Transverse colon (tissue), 4 donors: ENCODE results near the gene MTFP1. TPM values are rescaled to one million over a fixed set of nuclear protein-coding genes. Genes with fewer than 3 reads are reported as not detected.

ENCODE experiments used
- DNase-seq: peaks from one replicate; pipeline ENCODE4 v3.0.0-alpha.2; 2019
- H3K27ac ChIP-seq, 4 donors: fragments of 200-600 bp; sonication (generic); 2 replicates each; pipeline ENCODE4 v1.5.1; 2016 to 2018; ENCODE audit warnings: inconsistent platforms in 4 of 4
- H3K27me3 ChIP-seq: fragments of 200-600 bp; sonication (generic); 2 replicates; pipeline ENCODE4 v1.5.1; 2017; ENCODE audit warnings: inconsistent platforms
- H3K36me3 ChIP-seq, 4 donors: fragments of 200-600 bp; sonication (generic); 2 replicates each; pipeline ENCODE4 v1.5.1; 2017 to 2019; ENCODE audit warnings: inconsistent platforms in 4 of 4
- H3K4me1 ChIP-seq, 4 donors: fragments of 200-600 bp; sonication (generic); 2 replicates each; pipeline ENCODE4 v1.5.1; 2017 to 2020; ENCODE audit warnings: inconsistent platforms in 4 of 4
- H3K4me3 ChIP-seq, 4 donors: fragments of 200-600 bp; sonication (generic); 1 replicate in 1 of 4; 2 replicates in 3 of 4; pipeline versions ENCODE4 v1.5.1 to v1.6.1; 2017 to 2019; ENCODE audit warnings: inconsistent platforms in 4 of 4
- H3K9me3 ChIP-seq, 2 donors: fragments of 200-600 bp; sonication (generic); 2 replicates each; pipeline ENCODE4 v1.5.1; 2017 to 2019; ENCODE audit warnings: inconsistent platforms in 2 of 2
- EP300 ChIP-seq: sonication (generic); formaldehyde crosslinking; IDR thresholded peaks from one replicate; pipeline ENCODE4 v1.6.1; 2017; ENCODE audit warnings: antibody characterized with exemption, low read depth
- POLR2A ChIP-seq: fragments of 450-650 bp; IDR thresholded peaks from one replicate; pipeline ENCODE4 v1.6.1; 2016; ENCODE audit warnings: antibody characterized with exemption, mild to moderate bottlenecking, moderate library complexity
- POLR2AphosphoS5 ChIP-seq, 3 donors: sonication (generic); formaldehyde crosslinking; IDR thresholded peaks; one replicate each; pipeline ENCODE4 v1.6.1; 2016; ENCODE audit warnings: antibody characterized with exemption in 3 of 3
- WGBS, 2 donors: methylation state at CpG; one replicate each; pipeline ENCODE4 v1.1.5; 2018; ENCODE audit warnings: low coverage in 1 of 2; 5-methylcytosine and 5-hydroxymethylcytosine counted together
- in situ Hi-C, 4 donors: fragments of 200-750 bp; cut with MboI; loops; one replicate each; pipeline versions ENCODE4 v1.15.0 to v1.15.1; 2017; ENCODE audit warnings: low sequenced_read_pairs in 3 of 4, low pct_ligation_motif_present in 1 of 4, low pct_unique_long_range_greater_than_20kb in 1 of 4
- intact Hi-C: fragments of 100-400 bp; cut with DNase I; formaldehyde crosslinking; loops from one replicate; pipeline ENCODE4 v1.15.1; 2023; ENCODE audit warnings: low total_unique reads
- total RNA-seq, 4 donors: library from RNA; depleted of rRNA; stranded (reverse); fragments of >200 nt; gene quantifications; one replicate each; pipeline ENCODE4 v1.1.0, GENCODE V29; 2016
- TF ChIP-seq, protein P1 (sequence below), 5 experiments: fragments of 200-600 bp in 3 of 5; fragments of 450-650 bp in 2 of 5; sonication (generic) in 3 of 5; IDR thresholded peaks; 1 replicate in 2 of 5; 2 replicates in 3 of 5; pipeline ENCODE4 v1.5.1; 2016 to 2017; ENCODE audit warnings: antibody characterized with exemption in 5 of 5, inconsistent platforms in 3 of 5, mild to moderate bottlenecking in 2 of 5, moderate library complexity in 1 of 5

MTFP1 gene, protein sequence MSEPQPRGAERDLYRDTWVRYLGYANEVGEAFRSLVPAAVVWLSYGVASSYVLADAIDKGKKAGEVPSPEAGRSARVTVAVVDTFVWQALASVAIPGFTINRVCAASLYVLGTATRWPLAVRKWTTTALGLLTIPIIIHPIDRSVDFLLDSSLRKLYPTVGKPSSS
- total RNA-seq = 10 to 100 TPM in 3 of 4 donors, 1 to 10 TPM in 1; 2.0 to 48.6 (median 21.4) TPM

DNA sequence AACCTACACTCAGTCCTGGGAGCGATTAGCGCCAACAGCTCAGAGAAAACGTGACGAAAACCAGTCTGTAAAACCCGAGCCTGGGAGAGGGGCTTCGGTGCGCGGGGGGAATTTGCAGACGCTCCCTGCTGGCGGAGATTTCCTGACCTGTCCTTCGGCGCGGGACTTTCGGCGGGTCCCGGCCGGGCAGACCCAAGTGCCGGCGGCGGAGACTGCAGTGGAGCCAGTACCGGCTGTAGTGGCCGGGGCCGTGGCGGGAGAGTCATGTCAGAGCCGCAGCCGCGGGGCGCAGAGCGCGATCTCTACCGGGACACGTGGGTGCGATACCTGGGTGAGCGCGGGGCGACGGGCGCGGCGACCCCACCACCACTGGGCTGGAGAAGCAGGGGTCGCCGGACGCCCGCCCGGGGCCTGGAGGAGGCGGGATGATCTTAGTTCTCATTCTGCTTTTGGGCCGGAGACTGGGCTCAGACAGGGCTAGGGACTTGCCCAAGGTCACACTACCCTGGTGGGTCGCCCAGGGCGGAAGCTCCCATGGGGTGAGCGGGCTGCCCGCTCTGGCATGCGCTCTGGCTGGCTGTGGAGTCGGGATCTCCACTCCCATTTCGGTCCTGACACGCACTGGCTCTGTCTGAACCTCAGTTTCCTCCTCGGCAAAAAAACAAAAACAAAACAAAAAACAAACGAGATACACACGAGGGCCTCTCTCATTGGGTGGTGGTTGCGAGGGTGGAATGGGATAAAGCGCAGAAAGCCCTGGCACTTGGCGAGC lies at the start of gene MTFP1:
Gene MTFP1 (plus strand): TSS at position 153 of the 772 bp plus-strand sequence. CDS start 112 bp downstream, at position 265.
- in situ Hi-C loops (no loop called here), intact Hi-C loops (no loop called here)
- Histone ChIP-seq H3K4me3 (peak within 1 kb of the TSS; percentile 4 to 70 (median 66)), H3K36me3 (no peaks in the 10 kb centered on the region), H3K27me3 (no peaks in the 10 kb centered on the region), H3K9me3 (no peaks in the 10 kb centered on the region), H3K4me1 (peaks cover 22 to 49% (median 38%) of the 10 kb centered on the region in 4 donors), H3K27ac (peak within 1 kb of the TSS; percentile 98 to 99 (median 98))
- peak; percentile 72 for DNase-seq
- peak in 2 of 3 donors; percentile 33 to 41 for TF ChIP-seq POLR2AphosphoS5 (IDR thresholded peaks at IDR 0.05)
- no peak for TF ChIP-seq EP300
- TF ChIP-seq, protein P1, sequence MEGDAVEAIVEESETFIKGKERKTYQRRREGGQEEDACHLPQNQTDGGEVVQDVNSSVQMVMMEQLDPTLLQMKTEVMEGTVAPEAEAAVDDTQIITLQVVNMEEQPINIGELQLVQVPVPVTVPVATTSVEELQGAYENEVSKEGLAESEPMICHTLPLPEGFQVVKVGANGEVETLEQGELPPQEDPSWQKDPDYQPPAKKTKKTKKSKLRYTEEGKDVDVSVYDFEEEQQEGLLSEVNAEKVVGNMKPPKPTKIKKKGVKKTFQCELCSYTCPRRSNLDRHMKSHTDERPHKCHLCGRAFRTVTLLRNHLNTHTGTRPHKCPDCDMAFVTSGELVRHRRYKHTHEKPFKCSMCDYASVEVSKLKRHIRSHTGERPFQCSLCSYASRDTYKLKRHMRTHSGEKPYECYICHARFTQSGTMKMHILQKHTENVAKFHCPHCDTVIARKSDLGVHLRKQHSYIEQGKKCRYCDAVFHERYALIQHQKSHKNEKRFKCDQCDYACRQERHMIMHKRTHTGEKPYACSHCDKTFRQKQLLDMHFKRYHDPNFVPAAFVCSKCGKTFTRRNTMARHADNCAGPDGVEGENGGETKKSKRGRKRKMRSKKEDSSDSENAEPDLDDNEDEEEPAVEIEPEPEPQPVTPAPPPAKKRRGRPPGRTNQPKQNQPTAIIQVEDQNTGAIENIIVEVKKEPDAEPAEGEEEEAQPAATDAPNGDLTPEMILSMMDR (IDR thresholded peaks at IDR 0.05) = peak in 2 of 5 experiments; percentile 4 to 8
- peak; percentile 33 for TF ChIP-seq POLR2A
- WGBS, 2 donors = 1% methylated on average over 40 of the region's 61 CpGs; no CpG with 5 or more reads in 1 of the 2 donors

DNA sequence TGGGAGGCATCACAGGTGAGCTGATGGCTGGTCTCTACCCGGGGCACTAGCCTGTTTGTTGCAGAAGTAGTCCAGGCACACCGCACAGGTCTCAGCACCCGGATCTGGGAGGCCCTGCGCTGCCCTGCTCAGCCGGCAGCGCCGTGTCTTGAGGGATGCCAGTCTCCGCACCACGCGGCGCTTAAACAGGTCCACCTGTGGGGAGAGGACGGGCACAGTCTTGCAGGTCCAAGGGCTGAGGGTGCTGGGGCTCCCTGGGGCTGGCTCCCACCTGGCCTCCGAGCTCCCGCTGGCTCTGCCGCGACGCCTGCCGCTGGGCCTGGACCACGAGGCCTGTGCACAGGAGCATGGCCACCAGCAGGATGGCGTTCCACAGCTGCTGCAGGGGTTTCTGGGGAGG lies 45.6 kb upstream of the MTFP1 start:
- H3K4me3 ChIP-seq = no peak overlapping the region
- intact Hi-C loops = loop anchor here (10.0 kb wide), 1 partner anchor 275 kb away; no protein-coding TSS in a partner anchor
- H3K36me3 ChIP-seq = no peaks in the 10 kb centered on the region
- no peaks in the 10 kb centered on the region for H3K27me3 ChIP-seq
- no peaks in the 10 kb centered on the region for H3K9me3 ChIP-seq
- WGBS, 2 donors = 93% methylated on average over 11 of the region's 20 CpGs; no CpG with 5 or more reads in 1 of the 2 donors
- no peak for TF ChIP-seq POLR2A
- no peak for TF ChIP-seq EP300
- TF ChIP-seq, protein P1 (IDR thresholded peaks at IDR 0.05) = no peak
- TF ChIP-seq POLR2AphosphoS5 (IDR thresholded peaks at IDR 0.05) = no peak
- no peaks in the 10 kb centered on the region for H3K4me1 ChIP-seq
- H3K27ac ChIP-seq = no peak overlapping the region
- no peak for DNase-seq
- in situ Hi-C loops = loop anchor here (10.0 to 25.0 kb wide), 6 partner anchors 93 to 275 kb away; partner anchors contain the start of genes CASTOR1 (in 2 of the 4) and OSM (in 1 of the 4)

DNA sequence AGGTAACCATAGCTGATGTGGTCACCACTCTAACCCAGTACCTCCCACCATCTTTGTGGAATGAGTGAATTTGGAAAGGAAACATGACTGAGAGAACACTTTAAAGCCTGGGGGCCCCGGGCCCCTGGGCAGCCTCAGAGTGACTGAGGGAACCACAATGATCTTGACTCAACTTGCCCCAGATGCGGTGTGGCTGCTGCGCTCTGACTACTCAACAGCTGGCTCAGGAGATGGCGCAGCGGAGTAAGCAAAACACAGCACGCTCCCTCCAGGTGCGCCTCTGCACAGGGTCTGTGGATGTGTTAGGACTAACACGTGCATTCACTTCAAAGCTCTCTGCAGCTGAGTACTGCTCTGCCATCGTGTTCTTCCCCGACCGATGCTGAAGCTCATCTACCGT lies 44.3 kb upstream of the MTFP1 start:
- Histone ChIP-seq H3K9me3 (no peaks in the 10 kb centered on the region), H3K36me3 (no peaks in the 10 kb centered on the region), H3K27ac (no peak overlapping the region), H3K27me3 (no peaks in the 10 kb centered on the region), H3K4me3 (no peak overlapping the region), H3K4me1 (peaks cover under 1 to 5% (median 2%) of the 10 kb centered on the region in 4 donors)
- intact Hi-C loops = loop anchor here (10.0 kb wide), 1 partner anchor 276 kb away; no protein-coding TSS in a partner anchor
- 89% methylated on average over 11 of the region's 12 CpGs; no CpG with 5 or more reads in 1 of the 2 donors for WGBS, 2 donors
- in situ Hi-C loops = loop anchor here (10.0 to 25.0 kb wide), 6 partner anchors 94 to 276 kb away; partner anchors contain the start of genes CASTOR1 (in 2 of the 4) and OSM (in 1 of the 4)
- DNase-seq = no peak
- TF ChIP-seq, protein P1 (IDR thresholded peaks at IDR 0.05) = no peak
- TF ChIP-seq POLR2AphosphoS5 (IDR thresholded peaks at IDR 0.05) (no peak), POLR2A (no peak)

DNA sequence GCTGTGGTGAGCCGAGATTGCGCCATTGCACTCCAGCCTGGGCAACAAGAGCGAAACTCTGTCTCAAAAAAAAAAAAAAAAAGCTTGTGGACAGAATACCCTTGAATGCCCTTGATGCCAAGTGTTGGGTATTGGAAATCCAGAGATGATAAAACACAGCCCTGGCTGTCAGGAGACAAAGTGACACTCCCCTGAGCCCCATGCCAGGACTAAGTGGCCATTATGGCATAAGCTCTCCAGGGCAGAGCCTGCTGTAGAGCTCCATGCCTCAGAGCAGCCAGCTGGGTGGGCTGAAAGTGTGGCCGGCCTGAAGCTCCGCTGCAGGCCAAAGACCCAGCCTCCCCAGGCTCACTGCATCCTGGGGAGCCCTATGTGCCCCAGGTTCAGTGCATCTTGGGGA lies 43.2 kb upstream of the MTFP1 start:
- no peak overlapping the region for H3K4me3 ChIP-seq
- DNase-seq = no peak
- H3K4me1 ChIP-seq = peaks cover 6 to 11% (median 8%) of the 10 kb centered on the region in 4 donors
- H3K27ac ChIP-seq = no peak overlapping the region
- no peaks in the 10 kb centered on the region for H3K9me3 ChIP-seq
- no peaks in the 10 kb centered on the region for H3K27me3 ChIP-seq
- WGBS, 2 donors = 91 to 100% methylated on average over 2 to 5 of the region's 5 CpGs
- H3K36me3 ChIP-seq = no peaks in the 10 kb centered on the region
- in situ Hi-C loops (loop anchor here (10.0 to 25.0 kb wide), 6 partner anchors 95 to 278 kb away; partner anchors contain the start of genes CASTOR1 (in 2 of the 4) and OSM (in 1 of the 4)), intact Hi-C loops (loop anchor here (10.0 kb wide), 1 partner anchor 278 kb away; no protein-coding TSS in a partner anchor)
- TF ChIP-seq POLR2AphosphoS5 (IDR thresholded peaks at IDR 0.05) (no peak), POLR2A (no peak), EP300 (no peak)
- TF ChIP-seq, protein P1 (IDR thresholded peaks at IDR 0.05) = no peak
